RPMI7951 (cell line): ENCODE results near the gene KCNMA1. TPM values are rescaled to one million over a fixed set of nuclear protein-coding genes. Genes with fewer than 3 reads are reported as not detected.

Experiments used
- DNase-seq: peaks from one replicate; pipeline ENCODE4 v3.0.0-alpha.2; 2012; ENCODE audit warnings: low read depth
- total RNA-seq: library from RNA; depleted of rRNA; stranded (reverse); fragments of >200 nt; shearing (Covaris generic); gene quantifications from 2 replicates; pipeline ENCODE4 v1.2.3, GENCODE V29; 2014

KCNMA1 gene
- total RNA-seq, 1 experiment from 2014 or later = 47.7 TPM

DNA sequence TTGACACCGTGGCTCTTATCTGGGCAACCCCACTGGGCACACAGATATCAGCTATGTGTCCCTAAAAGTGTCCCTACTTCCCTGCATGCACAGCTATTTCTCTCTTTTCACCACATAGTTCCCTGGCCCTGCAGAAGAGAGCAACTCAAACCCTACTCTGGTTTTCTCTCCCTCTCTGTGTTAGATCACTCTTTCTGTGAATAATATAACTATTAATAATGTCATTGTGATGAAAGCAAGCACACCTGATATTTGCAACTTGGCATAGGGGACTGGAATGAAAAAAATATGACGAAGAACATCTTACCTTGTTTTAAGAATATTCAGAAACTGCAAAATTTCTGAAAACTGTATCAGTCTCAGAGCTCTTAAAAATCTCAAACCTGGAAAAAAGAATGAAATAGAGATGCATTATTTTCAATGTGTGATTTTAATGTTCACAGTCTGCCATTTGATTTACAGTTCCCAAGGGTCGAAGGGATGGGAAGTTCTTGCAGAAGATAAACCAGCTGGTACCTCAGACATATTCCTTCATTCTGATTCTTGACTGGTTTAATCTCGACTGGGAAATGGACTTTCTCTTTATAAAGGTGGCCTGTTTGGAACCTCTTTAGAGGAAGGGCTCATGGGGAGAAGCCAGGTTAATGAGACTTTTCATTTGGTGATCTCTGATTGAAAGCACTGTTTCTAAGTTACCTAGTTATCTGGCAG lies 516.8 kb downstream of the KCNMA1 start:
- no peak for DNase-seq

DNA sequence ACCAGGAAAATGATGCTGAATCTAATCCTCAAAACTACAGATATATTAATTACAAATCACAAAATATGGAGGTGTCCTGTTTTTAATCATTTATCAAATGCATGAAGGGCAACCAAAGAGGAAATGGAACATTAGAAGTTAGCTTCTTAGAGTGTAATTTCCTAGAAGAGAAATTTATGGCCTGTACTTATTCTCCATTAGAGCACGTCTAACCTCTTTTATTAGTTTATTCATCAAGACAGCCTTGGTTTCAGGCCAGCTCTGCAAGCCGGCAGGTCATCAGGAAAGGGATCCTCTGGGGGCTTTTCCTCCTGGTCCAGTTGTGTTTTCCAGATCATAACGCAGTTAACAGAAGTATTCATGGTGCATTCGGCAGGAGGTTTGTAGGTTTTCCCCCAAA lies 517.6 kb downstream of the KCNMA1 start:
- DNase-seq = no peak

GRCh38 chr10:77118603-77119282 lies 518.9 kb downstream of the KCNMA1 start:
- no peak for DNase-seq

DNA sequence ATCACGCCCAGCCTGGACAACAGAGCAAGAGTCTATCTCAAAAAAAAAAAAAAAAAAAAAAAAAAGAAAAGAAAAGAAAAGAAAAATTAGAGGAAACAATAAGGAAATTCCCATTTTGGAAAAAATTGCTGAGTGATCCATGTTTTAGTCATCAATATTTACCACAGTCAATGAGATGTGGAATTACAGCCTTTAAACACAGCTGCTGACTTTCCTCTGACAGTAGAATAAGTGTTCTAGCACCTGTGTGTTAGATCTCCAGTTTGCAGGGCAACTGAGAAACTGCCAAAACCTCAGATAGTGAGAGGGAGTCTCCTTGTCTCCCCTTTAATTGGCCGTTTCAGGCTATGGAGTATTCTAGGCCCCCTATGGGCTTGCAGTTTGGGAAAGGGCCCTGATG lies 520.1 kb downstream of the KCNMA1 start:
- DNase-seq = no peak

DNA sequence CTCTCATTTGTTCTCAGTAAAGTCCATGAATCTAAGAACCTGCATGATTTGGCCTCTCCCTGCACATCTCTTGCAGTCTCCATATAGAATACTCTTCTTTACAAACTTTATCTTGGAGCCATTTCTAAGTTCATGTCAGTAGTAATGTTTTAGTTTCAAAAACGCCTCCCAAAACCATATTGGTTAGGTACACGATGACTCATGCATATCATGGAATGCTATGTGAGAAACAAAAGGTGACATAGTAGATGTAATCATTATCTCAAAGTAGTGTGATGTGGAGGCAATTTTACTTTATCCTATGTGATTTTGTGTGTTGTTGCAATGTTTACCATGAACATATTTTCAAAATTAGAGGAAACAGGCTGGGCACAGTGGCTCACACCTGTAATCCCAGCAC lies 520.7 kb downstream of the KCNMA1 start:
- no peak for DNase-seq

DNA sequence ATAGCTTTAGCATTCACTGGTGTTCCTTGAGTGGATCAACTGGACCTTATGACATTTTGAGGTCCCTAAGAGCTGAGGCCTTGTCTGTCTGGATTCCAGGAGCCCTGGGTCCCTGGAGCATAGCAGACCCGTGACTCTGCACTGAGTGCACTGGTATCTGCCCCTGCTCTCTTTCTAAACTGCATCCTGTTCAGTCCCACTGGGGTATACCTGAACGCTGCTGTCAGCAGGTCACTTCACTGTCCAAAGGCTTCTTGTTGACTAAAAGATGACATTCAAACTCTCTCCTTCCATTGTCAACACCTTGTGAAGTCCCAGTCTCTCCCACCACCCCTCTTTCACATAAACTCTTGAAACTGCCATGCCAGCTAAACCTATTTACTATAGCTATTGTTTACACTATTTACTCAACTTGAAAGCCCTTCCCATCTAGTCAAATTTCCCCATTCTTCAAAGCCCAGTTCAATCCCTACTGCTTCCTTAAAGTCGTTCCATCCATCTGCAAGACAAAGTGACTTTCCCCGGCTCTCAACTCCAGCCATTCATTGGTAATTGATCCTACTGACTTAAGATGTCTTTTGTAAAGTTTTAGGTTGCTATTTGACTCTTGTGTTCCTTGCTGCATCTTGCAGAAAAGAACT lies 523.3 kb downstream of the KCNMA1 start:
- no peak for DNase-seq

DNA sequence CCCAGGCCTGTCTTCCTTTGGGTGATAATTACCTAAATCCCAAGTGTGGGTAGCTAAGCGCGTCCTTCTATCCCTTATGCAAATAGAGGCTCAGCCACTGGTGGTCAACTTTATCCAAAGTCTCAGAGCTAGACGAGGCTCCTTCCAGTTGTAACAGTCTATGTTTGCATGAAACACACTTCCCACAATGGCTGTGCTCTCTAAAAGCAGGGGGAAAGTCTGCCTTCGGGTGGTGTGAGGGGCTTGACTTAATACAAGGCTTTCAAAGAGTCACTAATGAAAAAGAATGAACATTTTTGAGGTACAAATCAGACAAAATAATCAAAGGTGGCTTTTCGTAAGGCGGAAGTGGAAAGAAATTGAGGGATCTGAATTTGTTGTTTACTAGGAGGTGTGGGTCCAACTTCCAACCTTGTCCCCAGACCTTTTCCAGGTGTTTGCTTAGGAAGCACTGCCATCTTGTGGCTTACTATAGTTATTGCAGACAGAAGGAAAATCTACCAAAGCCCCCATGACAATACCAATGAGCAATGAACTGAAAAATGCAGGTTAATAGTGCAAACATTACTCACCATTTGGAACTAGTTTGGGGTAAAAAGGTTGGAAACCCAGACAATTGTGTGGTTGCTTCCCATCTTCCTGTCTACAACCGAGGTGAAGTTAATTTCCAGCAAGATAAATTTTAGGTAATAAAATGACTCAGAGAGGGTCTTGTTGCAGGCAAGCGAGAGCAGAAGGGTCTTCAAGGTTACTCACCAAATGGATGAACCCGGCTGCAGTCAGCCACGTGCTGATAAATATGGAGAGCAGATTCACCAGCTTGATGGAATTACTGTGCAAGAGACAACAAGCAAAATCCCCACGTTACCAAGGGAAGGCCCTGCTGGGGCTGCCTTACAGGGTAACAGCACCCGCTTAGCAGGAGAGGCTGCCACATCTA lies 525.7 kb downstream of the KCNMA1 start:
- peak; percentile 71 for DNase-seq

DNA sequence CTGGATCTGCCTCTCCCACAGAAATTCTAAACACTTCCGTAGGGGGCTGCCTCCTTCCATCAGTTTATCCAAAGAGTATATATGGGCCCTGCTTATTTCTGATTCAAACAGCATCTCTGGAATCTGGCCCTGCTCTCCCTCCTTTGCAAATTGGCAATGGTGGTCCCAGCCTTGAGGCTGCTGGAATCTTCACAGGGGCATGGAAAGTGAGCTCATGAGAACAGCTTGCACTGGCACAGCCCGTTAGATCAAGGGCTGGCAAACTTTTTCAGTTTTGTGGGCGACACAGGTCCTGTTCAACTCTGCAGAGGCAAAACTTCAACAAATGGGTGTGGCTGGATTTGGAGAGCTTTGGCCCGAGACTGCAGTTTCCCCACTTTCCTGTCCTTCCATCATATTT lies 526.9 kb downstream of the KCNMA1 start:
- no peak for DNase-seq

DNA sequence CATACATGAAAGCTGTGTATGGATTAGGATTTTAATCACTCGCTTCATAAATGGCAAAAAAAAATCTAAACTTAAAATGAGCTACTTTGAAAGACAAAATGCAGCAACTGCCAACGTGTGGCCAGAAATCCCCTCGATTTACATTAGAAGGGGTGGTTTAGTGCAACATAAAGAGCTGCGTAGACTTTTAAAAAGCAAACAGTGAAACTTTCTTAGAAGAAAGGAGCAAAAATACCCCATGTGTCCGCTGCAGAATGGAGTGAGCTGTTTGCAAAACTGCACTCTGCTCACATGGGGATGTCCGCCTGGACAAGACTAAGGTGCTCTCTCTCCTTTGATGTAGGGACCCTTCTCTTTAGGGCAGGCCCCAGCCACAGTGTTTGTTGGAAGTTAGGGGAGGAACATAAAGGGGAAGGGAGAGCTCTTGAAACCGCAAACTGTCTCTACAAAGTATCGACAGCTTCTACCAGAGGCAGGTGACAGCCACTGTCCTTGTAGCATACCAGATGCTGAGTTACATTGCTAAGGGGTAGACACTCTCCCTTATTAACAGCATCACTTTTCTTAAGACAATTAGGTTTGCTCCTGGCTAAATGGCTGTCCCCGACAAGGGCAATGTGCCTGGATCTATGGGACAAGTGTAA lies 528.1 kb downstream of the KCNMA1 start:
- no peak for DNase-seq

- DNase-seq = no peak
Measured at GRCh38 chr10:77106676-77107075, 530.9 kb downstream of the KCNMA1 start.

DNA sequence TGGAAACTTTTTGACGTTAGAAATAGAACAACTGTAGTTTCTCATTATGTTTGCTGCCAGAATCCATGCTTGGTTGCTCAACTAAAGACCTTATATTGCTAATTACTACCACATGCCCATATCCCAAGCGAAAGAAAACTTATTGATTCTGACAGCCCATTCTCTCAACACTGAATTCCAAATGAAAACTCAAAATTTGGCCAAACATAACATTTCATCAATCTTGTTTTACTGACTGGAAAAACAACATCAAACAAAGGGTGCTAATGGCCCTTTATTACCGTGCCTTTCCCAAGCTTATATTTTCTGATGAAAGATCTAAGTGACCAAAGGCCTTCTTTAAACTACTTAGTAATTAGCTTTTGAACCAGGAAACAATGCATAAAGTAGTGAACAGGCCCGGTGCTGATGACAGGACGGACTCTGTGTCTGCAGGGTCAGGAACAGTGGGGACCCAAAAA lies 531.8 kb downstream of the KCNMA1 start:
- peak; percentile 9 for DNase-seq

- DNase-seq = peak; percentile 97
Measured at GRCh38 chr10:77104459-77104980, 533.1 kb downstream of the KCNMA1 start.

DNA sequence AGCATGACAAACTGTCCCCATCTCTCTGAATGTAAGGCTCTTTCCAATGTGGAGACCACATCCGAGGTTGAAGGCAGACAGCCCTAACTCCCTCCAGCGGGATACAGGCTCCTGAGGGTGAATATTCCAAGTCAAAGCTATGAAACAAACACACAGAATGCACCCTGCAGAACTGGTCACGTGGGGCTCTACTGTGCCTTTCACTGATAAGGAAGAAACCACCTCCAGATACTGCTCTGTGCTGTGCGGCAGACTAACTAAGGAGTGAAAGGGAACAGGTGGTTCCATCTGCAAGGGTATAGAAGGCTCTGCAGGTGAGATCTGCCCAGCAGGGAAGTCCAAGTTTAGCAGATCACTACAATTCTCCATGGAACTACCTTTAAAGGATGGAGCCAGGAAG lies 534.4 kb downstream of the KCNMA1 start:
- DNase-seq = no peak

DNA sequence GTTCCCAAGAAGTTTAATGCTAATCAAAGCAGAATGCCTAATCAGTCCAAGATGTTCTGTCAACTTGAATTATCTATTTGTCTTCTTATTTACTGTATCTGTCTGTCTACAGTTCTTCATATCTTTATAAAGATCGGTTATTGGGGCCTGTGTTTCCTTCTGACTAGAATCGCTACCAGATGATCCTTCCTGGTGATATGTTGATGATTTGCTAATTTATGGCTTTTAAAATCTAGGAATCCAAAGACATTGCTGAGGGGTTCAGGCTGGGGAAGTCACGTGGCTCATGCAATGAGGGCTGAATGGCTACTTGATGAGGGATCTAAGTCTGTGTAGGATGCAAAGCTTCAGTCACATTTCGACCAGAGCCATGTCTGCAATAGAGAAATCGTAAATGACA lies 536.3 kb downstream of the KCNMA1 start:
- DNase-seq = no peak

- no peak for DNase-seq
Measured at GRCh38 chr10:77099136-77099535, 538.5 kb downstream of the KCNMA1 start.

DNA sequence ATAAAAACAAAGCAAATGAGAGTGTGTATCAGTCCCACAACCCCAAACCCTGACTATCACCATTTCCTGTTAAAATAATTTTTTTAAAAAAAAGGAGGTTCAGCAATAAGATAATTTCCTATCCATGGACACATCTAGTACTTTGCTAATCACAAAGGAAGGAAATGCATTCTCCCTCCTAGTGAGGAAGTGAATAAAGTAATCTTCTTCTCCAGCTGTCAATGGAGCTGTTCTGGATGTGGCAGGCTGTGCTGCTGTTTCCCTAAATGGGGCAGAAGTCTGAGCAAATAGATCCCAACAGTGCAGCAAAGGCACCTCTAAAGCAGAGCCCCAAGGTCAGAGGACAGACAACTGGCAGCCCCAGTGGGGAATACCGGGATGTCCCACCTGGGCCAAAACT lies 540.0 kb downstream of the KCNMA1 start:
- no peak for DNase-seq

DNA sequence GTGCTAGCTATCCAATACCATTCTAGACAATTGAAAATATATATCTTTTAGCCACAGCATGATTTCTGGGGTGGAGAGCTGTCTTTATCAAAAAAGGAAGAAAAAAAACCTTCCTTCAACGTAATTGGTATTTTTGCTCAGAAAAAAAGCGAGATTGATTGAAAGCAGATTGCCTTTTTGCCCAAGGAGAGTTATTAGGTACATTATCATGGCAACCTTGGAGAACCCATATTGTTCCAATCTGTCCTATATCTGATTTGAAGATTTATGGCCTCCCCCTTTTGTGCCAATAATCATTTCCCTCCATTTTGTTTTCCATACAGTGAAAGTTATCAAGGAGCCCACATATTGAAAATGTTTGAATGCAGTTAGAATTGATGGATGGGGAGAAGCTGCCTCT lies 544.5 kb downstream of the KCNMA1 start:
- no peak for DNase-seq

DNA sequence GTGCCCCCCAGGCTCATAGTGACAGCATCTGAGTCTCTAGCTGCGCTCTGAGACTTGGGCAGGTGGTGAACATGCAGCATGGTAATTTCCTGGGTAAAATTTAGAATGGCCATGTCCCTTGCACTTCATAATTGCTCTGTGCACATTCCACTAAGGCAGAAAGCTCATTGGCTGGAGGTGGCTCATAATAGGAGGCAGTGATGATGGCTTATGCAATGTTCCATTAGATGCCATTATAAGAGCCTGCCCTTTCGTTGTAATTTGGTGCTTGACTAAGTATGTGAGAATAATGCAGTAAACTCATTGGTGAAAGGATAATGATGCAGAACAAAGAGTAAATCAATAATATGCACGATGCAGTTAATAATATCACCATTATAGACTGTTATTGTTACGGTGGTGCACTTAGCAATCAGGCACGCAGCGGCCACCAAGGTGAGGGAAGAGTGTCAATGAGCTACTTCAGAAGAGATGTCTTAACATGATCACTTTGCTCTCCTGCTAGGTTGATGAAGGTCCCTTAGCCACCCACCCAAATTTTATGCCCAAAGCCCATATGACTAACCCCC lies 545.9 kb downstream of the KCNMA1 start:
- DNase-seq = no peak

DNA sequence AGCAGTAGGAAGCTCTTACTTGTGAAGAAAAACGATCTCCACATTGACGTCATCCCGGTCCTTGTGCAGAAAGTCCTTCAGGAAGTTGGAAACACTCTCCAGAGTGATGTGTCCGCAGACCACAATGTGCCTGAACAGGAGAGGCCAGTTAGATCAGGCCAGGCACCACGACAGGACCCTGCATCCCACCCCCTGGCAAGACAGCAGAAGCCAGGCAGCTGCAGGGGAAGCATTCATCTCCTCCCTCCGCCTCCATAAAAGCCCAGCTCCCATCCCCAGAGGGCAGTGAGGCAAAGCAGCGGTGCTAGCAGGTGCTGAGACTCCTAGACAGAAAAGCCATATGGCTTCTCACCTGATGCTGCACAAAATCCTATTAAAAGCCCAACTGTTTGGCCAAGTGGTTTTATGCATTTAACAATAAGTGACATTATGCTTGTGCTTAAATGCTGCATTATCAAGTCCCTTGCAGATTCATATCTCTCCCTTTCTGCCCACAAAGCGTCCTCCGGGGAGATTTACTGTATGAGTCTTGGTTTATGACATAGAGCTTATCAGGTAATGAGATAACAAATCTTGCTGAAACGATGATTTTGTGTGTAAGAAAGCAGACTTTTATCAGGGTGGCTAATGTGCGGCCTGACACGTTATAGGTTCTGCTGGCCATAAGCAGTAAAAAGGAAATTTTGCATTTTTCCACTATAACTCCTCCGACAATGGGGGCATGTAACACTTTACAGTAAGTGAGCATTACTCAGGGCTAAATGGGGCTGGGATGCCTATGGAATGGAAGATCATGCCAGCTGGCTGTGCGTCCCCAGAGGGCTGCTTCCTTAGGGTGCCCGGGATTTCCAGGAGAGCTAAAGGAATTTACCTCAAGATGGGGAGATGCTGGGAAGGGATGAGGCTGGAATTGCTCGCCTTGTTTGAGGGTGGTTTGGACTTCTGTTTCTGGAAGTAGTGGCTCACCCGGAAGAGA lies 546.9 kb downstream of the KCNMA1 start:
- no peak for DNase-seq

DNA sequence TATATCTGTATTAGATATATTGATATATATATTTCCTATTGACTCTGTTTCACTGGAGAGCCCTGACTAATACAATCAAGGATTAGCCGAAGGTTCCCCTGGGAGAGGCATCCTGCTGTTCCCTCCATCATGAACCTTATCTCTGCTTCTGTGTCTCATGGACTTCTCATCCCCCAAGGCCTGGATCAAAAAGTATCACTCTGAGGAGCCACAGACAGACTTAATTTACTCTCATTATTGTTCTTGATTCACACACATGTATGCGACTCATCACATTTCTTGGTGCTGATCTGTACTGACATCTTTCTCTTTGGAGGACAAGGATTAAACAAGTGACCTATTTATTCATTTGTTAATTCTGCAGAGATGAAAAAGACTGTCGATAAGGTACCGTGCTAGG lies 550.2 kb downstream of the KCNMA1 start:
- peak; percentile 8 for DNase-seq
